Renal cortical epithelial cell (primary cell): Measurements from ENCODE around the gene ANXA3. TPM values are rescaled to one million over a fixed set of nuclear protein-coding genes. Genes with fewer than 3 reads are reported as not detected.

ENCODE experiments used
- DNase-seq: peaks from one replicate; pipeline ENCODE4 v3.0.0-alpha.2; 2011; ENCODE audit warnings: low read depth
- total RNA-seq: library from RNA; depleted of rRNA; stranded (reverse); fragments of >200 nt; gene quantifications from 2 replicates; pipeline ENCODE4 v1.2.3, GENCODE V29; 2014

ANXA3 gene
- total RNA-seq, 1 donor from 2014 or later: 195 TPM

- DNase-seq: peak; percentile 83
Measured at GRCh38 chr4:78644744-78645330, 93.3 kb downstream of the ANXA3 start.

DNA sequence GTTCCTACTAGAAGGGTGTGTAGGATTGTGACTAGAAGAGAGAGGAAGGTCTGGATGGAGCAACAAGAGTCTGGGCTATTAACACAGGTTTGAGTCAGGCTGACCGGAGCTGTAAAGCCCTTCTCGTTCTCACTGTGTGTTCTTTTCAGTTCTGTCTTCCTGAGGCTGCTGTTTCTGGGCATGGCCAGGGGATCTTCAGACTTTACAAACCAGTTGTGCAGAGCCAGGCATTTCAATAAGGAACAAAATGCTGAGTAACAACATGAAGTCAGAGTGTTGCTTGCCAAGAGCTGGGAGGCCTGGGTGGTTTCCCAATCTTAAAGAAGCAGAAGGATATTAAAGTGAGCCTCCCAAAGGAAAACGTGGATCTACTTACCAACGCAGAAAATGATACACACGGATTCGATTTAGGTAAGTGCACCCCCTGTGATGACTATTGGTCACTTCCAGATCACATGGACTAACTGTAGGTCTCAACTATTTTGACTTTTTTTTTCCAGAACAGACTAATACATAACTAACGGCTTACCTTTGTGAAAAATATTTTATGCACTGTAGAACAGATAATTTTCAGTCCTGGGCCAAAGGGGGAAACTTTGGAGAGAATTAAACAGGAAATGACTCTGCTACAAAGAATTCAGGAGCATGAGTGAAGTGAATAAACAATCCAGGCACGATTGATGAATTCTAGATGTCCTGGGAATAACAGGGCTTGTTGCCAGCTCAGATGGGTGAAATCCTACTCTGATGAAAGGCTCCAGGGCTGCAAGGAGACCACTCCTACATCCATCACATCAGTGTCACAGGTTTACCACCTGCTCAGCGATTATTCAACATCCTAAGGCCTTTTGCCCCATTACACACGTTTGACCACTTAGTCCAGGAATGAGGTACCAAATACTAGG lies 94.5 kb downstream of the ANXA3 start:
- DNase-seq: peak; percentile 98

- no peak for DNase-seq
Measured at GRCh38 chr4:78647272-78647671, 95.7 kb downstream of the ANXA3 start.

DNA sequence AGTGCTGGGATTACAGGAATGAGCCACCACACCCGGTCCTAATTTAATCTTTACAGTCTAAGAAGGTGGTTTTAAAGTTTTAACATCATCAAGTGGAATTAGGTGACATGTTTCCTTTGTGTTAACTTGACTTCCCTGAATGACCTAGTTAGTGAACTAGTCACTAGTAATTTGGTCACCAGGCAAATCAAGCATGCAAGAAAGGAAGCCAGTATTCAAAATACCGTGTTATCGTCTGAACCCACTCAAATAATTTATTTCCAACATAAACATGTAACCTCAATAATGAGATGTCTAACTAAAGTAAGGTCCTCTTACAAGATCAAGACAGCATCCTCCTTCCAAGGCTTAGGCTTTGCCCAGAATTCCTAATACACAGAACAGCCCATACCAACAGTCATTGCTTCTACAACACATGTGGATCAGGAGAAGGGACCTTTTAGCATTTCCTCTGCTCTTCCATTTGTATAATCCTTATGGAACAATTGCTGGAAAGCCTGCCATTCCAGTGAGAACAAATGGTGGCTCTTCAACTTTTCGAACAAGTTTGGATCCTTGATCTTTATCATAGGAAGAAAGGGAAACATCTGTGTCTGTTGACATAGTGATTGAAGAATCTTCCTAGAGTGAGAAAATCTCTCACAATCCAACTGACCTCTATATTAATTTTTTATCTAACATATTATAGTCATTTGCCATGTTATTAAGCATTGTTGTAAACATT lies 97.2 kb downstream of the ANXA3 start:
- DNase-seq: no peak

DNA sequence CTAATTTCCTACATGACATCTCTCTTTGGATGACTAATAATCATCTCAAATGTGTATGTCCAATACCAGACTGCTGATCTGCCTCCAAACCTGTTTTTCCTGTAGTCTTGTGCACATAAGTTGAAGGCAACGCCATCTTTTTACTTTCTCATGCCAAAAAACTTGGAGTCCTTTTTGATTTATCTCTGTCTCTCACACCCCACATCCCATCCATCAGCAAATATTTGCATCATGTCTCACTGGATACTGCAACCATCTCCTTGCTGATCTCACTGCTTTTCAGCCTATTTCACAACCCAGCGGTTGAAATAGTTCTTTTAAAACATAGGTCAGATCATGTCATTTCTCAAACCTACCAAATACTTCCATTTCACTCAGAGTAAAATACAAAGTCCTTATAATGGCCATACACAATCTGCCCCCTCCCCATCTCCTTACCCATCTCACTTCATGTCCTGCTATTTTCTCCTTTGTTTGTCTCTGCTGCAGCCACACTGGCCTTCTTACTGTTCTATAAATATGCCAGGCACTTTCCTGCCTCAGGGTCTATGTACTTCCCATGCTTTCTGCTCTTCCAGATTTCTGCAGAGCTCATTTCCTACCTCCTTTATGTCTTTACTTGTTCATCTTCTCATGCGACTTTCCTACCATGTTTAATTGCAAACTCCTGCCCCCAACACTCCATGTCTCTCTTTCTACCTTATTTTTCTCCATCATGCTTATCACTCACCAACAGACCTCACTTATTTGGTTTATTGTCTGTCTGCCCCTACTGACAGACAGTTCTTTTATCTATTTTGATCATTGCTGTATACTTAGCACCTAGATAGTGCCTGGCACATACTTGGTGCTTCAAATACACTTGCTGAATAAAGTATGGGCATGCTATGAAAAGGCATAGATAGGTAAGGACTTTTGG lies 98.8 kb downstream of the ANXA3 start:
- DNase-seq: peak; percentile 69

DNA sequence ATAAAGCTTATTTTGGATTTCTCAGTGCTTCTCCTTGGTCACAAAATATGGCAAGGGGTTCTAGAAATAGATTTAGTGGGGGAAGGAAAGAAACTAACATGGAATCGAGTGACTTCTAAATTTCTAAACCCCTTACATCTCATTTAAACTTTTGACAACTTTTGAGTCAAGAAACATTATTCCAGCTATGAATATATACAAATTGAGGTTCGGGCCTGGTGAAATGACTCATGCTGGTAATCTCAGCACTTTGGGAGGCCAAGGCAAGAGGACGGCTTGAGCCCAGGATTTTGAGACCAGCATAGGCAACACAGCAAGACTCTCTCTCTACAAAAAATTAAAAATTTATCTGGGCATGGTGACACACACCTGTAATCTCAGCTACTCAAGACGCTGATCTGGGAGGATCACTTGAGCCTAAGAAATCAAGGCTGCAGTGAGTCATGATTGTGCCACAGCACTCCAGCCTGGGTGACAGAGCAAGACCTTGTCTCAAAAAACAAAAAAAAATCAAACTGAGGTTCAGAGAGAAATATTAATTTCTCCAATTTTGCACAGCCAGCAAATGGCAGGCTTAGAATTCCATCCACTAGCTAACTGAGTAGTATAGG lies 99.8 kb downstream of the ANXA3 start:
- DNase-seq: no peak

DNA sequence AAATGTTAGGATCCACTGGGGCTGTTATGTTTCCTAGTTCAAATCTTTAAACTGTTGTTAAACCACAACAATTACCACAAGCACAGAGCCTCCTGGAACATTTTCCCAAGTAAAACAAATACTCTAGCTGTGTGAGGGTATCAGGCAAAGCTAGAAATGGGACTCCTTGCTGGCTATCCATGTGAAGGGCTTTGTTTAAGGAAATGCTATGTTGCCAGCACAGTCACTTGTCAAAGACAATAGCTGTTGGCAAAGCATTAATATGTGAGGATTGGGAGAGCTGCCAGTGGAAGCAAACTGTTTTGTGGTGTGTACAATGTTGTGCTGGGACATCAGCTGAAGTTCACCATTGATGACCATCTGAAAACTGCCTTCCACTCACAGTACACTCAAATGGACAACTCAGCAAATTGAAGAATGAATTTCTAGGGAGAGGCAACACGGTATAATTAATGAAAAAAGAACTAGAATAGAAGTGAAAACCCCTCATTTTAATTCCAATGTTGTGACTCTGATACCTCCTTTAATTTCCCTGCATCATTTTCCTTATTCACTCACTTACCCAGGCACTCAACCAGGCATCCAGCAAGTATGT lies 100.8 kb downstream of the ANXA3 start:
- DNase-seq: peak; percentile 83

GRCh38 chr4:78653655-78654054 lies 102.1 kb downstream of the ANXA3 start:
- no peak for DNase-seq

- DNase-seq: no peak
Measured at GRCh38 chr4:78654807-78655206, 103.2 kb downstream of the ANXA3 start.

- DNase-seq: no peak
Measured at GRCh38 chr4:78656968-78657445, 105.4 kb downstream of the ANXA3 start.

GRCh38 chr4:78659264-78659663 lies 107.7 kb downstream of the ANXA3 start:
- no peak for DNase-seq

- no peak for DNase-seq
Measured at GRCh38 chr4:78659665-78660064, 108.1 kb downstream of the ANXA3 start.

Other genes starting within 250 kb of the ANXA3 start
- 65.5 and 70.2 TPM in 2 replicates for gene BMP2K, start 224.6 kb downstream of the ANXA3 start, total RNA-seq